GM23338 (cell line): ENCODE results near the gene SND1.

Experiments
- CREB1 ChIP-seq: fragments of 250-450 bp; sonication (Bioruptor Pico); IDR thresholded peaks from 2 replicates; pipeline ENCODE4 v1.5.0; 2020; ENCODE audit warnings: low read depth, mild to moderate bottlenecking, moderate library complexity
- CTCF ChIP-seq, 2 experiments: fragments of 200-600 bp in 1 of 2; sonication (generic) in 1 of 2; conservative IDR thresholded peaks; 2 replicates each; pipeline versions ENCODE4 v1.5.1 to v1.6.1; 2016 to 2017; ENCODE audit warnings: antibody characterized with exemption in 2 of 2, low read depth in 2 of 2, mild to moderate bottlenecking in 2 of 2, moderate library complexity in 1 of 2
- ETS1 ChIP-seq: IDR thresholded peaks from 2 replicates; pipeline ENCODE4 v1.6.1; 2016; ENCODE audit warnings: antibody characterized with exemption
- EZH2 ChIP-seq: fragments of 200-600 bp; sonication (generic); IDR thresholded peaks from one replicate; pipeline ENCODE4 v1.8.0; 2017; ENCODE audit warnings: antibody characterized with exemption, mild to moderate bottlenecking, low read depth; ENCODE audit not compliant: unreplicated experiment
- EZH2phosphoT487 ChIP-seq: fragments of 200-600 bp; sonication (generic); IDR thresholded peaks from one replicate; pipeline ENCODE4 v1.8.1; 2018; ENCODE audit warnings: antibody characterized with exemption; ENCODE audit not compliant: unreplicated experiment
- JUNB ChIP-seq: IDR thresholded peaks from one replicate; pipeline ENCODE4 v1.6.1; 2016; ENCODE audit warnings: antibody characterized with exemption; ENCODE audit not compliant: unreplicated experiment
- NANOG ChIP-seq: IDR thresholded peaks from 2 replicates; pipeline ENCODE4 v1.6.1; 2016; ENCODE audit warnings: antibody characterized with exemption, borderline replicate concordance
- POLR2AphosphoS5 ChIP-seq: IDR thresholded peaks from 2 replicates; pipeline ENCODE4 v1.6.1; 2016; ENCODE audit warnings: antibody characterized with exemption, low read depth
- STAT1 ChIP-seq: IDR thresholded peaks from one replicate; pipeline ENCODE4 v1.6.1; 2016; ENCODE audit warnings: antibody characterized with exemption; ENCODE audit not compliant: unreplicated experiment
- ZNF331 ChIP-seq: fragments of 250-450 bp; sonication (Bioruptor Pico); IDR thresholded peaks from 2 replicates; pipeline ENCODE4 v1.5.0; 2020; ENCODE audit warnings: low read depth, mild to moderate bottlenecking, moderate library complexity
- TF ChIP-seq, protein P1 (sequence below): IDR thresholded peaks from one replicate; pipeline ENCODE4 v1.6.1; 2018; ENCODE audit warnings: antibody characterized with exemption; ENCODE audit not compliant: unreplicated experiment

DNA sequence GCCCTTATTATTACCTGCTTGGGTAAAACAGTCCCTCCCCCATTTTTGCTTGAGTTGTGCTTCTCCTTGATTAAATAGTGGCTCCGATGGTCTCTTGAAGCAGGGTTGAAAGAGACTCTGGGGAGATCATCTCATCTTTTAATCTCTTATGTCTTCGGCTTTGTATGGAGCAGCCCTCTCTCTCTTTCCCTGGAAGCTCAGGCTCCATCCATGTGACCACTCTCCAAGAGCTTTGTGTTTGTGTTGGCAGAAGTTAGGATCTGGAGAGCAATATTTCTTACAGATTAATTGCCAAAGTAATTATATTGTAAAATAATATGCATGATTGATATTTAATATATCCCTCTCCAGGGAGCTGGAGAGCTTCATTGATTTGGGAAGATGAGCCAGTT, 302.4 kb downstream of the SND1 start:
- TF ChIP-seq CTCF (conservative IDR thresholded peaks at IDR 0.05; ENCODE audit: low read depth in 2 of 2) (no peak), CREB1 (CRISPR knock-in tag) (no peak), ETS1 (no peak), EZH2phosphoT487 (no peak), POLR2AphosphoS5 (no peak), EZH2 (no peak), STAT1 (no peak), JUNB (no peak), ZNF331 (no peak), NANOG (no peak)
- TF ChIP-seq, protein P1, sequence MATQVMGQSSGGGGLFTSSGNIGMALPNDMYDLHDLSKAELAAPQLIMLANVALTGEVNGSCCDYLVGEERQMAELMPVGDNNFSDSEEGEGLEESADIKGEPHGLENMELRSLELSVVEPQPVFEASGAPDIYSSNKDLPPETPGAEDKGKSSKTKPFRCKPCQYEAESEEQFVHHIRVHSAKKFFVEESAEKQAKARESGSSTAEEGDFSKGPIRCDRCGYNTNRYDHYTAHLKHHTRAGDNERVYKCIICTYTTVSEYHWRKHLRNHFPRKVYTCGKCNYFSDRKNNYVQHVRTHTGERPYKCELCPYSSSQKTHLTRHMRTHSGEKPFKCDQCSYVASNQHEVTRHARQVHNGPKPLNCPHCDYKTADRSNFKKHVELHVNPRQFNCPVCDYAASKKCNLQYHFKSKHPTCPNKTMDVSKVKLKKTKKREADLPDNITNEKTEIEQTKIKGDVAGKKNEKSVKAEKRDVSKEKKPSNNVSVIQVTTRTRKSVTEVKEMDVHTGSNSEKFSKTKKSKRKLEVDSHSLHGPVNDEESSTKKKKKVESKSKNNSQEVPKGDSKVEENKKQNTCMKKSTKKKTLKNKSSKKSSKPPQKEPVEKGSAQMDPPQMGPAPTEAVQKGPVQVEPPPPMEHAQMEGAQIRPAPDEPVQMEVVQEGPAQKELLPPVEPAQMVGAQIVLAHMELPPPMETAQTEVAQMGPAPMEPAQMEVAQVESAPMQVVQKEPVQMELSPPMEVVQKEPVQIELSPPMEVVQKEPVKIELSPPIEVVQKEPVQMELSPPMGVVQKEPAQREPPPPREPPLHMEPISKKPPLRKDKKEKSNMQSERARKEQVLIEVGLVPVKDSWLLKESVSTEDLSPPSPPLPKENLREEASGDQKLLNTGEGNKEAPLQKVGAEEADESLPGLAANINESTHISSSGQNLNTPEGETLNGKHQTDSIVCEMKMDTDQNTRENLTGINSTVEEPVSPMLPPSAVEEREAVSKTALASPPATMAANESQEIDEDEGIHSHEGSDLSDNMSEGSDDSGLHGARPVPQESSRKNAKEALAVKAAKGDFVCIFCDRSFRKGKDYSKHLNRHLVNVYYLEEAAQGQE = no peak
